HG03095 (cell line): ENCODE measurements around the gene MRGPRG.
"Not testable (repeated sequence)": the region's sequence is repeated elsewhere in the genome, so short reads cannot be mapped to it uniquely, and the experiment has no call there.

Experiments used
- ATAC-seq: cut with Tn5 transposase; IDR thresholded peaks from one replicate; pipeline ENCODE4 v1.9.1; 2021; ENCODE audit warnings: moderate library complexity; ENCODE audit not compliant: unreplicated experiment

MRGPRG gene

DNA sequence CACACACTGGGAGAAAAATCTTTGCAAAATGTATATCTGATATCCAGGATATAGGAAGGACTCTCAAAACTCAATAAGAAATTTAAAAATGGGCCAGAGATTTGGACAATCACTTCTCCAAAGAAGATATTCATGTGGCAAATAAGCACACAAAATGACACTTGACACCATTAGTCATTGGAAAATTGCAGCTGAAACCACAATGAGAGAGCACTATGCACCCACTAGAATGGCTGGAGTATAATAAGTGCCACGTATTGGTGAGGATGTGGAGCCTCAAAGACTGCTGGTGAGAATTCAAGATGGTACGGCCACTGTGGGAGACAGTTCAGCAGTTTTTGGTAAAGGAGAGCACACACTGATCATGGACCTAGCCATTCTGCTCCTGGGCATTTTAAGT, 40.7 kb downstream of the MRGPRG start:
- ATAC-seq, result no peak

DNA sequence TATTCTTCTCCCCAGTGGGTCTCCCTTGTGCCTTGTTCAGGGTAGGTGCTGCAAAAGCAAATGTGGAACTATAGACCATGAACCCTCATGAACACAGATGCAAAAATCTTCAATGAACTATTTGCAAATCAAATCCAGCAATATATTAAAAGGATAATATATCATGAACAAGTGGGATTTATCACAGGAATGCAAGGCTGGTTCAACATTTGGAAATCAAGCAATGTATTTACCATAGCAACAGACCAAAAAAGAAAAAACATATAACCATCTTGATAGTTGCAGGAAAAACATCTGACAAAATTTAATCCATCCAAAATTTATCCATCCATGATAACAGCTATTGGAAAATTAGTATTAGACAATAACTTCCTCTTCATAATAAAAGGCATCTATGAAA, 42.1 kb downstream of the MRGPRG start:
- no peak for ATAC-seq

DNA sequence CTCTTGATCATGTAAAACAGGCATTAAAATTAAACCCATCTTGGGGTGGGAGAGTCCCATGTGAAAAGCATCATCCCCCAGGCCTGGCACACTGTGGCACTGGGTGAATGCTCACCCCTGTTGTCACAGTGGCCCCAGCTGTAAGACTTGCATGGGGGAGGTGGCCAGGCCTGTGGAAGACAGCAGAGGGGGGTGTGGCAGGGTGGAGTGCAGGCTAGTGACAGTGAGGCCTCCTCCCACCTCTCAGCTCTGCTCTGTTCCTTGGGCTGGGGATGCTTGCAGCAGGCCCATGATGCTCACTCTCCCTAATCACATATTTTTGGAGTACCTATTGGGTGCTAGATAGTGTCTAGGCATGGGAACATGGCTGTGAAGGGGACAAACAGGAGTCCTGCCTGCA, 43.4 kb downstream of the MRGPRG start:
- ATAC-seq, result no peak

DNA sequence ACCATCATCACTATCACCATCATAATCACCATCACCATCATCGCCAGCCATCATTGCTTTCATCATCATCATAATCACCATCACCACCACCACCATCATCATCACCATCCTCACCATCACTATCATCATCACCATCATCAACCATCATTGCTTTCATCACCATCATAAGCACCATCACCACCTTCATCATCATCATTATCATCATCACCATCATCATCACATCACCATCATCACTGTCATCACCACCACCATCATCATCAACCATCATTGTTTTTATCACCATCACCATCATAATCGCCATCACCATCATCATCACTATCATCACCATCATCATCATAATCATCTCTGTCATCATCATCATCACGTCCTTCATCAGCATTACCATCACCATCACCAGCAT, 44.2 kb downstream of the MRGPRG start:
- ATAC-seq, result no peak

DNA sequence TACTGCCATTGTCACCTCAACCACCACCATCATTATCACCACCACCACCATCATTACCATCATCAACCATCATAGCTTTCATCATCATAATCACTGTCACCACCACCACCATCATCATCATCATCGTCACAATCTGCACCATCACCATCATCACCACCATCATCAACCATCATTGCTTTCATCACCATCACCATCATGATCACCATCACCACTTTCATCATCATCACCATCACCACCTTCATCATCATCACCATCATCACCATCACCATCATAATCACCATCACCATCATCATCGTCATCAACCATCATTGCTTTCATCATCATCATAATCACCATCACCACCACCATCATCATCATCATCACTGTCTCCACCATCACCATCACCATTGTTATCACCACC, 44.8 kb downstream of the MRGPRG start:
- no peak for ATAC-seq

DNA sequence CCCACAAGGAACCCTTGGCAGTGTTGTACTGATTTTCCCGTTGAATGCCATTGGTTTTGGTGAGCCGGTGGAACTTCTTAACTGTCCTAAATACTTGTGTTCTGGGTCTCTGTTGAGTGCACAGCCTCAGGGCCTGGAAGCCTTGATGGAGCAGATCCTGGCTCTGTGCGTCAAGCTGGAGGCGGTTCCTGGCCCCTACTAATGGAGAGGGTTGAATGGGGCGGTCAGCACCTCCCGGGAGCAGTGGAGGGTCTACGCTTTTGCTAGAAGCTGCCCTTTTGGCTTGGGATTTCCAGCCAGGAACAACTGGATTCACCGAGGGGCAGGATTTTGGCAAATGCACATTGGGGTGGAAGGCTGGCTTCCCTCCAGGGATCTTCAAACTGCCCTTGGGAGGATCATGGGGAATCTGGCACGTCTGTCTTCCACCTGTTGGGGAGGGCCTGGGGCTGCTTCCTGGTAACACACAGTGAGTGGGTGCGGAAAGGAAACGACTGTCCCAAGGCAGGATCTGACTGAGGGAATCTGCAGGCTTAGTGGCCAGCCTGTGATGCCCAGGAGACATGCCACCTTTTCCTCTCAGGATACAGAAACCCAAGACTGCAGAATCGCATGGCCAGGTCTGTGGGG, 46.6 kb downstream of the MRGPRG start:
- ATAC-seq, result no peak

DNA sequence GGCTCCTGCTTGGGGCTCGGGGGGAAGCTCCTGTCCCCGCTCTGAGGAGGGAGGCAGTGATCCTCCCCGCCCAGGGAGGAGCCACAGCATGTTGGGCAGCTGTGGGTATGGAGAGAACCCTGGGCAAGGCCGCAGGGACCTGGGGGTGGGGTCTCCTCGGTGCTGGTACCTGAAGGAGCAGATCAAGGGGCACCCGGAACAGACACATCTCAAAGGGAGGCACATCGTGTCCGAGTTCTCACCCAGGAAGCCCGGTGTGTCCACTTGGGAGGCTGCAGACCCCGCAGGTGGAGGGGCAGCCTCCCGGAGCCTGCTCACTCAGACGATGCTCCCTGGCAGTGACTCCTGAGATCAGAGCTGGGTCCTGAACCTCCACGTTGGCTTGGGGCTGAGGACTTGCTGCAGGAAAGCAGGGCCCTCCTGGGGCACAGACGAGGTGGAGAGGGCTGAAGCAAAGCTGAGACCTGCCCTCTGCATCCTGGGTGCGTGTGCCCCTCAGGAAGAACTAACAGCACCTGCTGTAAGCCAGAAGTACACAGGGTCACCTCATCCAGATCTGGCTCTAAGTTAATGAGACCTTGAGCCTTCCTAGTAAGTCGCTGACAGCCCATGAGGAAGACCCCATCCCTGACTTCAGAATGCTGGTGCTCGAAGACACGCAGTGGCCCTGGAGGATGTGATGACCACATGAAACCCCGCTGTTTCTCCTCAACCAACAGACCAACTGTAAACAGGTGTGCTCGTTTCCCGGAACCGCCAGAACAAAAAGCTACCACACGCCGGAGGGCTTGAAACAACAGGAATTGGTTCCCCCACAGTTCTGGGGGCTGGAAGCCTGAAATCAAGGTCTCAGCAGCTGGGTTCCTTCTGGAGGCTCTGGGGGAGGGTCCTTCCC, 47.6 kb downstream of the MRGPRG start:
- ATAC-seq, result no peak

DNA sequence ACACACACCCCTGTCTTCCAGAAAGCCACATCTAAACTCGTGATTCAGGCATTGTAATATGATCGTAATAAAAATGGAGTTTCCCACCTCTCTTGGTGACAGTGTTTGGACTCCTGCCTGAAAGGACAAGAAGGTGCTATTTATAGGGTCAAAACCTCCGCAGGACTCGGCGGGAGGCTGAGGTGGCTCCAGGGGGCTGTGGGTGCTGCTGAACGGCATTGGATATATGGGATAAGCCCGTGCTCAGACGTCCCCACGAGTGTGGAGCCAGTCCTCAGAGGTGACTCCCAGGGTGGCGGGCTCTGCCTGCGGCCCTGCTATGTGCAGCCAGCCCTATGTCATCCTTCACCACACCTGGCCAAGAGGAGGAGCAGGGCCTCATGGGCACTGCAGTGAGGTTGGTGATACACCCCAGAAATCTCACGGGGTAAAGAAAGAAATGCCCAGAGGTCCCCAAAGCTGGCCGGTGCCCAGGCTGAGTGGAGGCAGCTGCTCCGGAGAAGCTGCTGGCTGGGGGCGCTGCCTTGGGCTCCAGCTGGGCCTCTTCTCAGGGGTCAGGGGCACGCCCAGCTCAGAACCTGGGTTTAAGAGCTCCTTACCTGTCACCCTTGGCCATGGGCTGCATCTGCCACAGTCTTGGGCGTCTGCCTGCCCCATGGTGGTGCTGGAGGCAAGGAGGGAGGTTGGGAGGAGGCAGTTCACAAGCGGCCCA, 48.4 kb downstream of the MRGPRG start:
- no peak for ATAC-seq

DNA sequence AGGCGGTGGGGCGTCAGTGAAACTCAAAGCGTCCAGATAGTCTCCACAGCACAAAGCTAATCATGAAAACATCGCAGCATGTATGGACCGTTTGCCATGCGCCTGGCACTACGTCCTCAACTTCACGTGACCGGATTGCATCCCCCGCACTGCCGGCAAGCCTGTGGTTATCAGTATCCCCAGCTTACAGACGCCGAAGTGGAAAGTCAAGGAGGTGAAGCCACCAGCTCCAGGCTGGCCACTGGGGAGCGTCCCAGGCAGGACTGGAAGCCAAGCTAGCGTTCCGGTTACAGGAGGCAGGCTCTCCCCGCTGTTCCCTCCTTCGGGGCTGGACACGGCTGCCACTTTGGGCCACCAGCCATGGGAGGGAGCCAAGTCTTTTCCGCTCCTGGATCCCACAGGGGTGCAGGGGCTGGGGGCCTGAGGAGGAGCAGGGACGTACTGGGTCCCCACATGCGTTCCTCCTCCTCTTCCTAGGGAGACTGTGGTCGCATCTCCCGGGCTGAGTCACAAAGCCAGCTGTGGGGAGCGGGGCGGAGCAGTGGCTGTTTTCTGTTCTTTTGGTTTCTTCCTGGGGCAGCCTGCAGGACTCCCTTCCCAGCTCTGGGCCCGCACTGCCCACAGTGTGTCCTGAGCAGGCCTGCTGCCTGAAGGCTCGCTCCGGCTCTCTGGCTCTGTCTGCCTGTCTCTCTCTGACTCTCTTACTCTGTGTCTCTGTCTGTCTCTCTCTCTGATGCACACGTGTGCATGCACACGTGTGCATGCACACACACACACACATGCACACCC, 49.2 kb downstream of the MRGPRG start:
- ATAC-seq, result no peak

DNA sequence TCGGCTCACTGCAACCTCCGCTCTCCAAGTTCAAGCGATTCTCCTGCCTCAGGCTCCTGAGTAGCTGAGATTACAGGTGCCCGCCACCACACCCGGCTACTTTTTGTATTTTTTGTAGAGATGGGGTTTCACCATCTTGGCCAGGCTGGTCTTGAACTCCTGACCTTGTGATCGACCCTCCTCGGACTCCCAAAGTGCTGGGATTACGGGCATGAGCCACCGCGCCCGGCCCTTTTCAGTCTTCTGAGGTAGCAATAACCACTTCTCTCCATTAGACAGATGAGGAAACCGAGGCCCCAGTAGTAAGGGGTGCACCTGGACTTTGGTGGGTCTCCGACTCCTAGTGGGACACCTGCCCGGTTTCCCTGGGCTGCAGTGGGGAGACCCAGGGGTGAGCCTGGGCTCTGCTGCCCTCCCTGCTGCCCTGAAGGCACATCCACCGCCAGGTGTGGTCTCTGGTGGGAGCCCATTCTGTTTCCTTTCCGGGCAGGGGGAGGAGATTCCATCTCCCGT, 49.8 kb downstream of the MRGPRG start:
- not testable (repeated sequence) for ATAC-seq
